Measurements from ENCODE around the gene NPRL2. TPM values are rescaled to one million over a fixed set of nuclear protein-coding genes. Genes with fewer than 3 reads are reported as not detected.

NPRL2 gene
- total and polyA plus RNA-seq, 2 of the 13 experiments (the other 11 are each of a cell fraction or from before 2014, with no cell fraction given), result 30.6 to 51.4 TPM

- no peak for TF ChIP-seq ZNF362 (CRISPR knock-in tag; IDR thresholded peaks at IDR 0.05; ENCODE audit: borderline replicate concordance)
- TF ChIP-seq ZNF24 (IDR thresholded peaks at IDR 0.05), result no peak
- TF ChIP-seq SRSF4 (IDR thresholded peaks at IDR 0.05; ENCODE audit: low read depth, low read length, poor library complexity, severe bottlenecking), result no peak
- TF ChIP-seq NCOR1 (IDR thresholded peaks at IDR 0.05; ENCODE audit: borderline replicate concordance, low read length), result no peak
- TF ChIP-seq ZNF510 (CRISPR knock-in tag; IDR thresholded peaks at IDR 0.05; ENCODE audit: low read depth), result peak; percentile 85
- TF ChIP-seq, protein P1, sequence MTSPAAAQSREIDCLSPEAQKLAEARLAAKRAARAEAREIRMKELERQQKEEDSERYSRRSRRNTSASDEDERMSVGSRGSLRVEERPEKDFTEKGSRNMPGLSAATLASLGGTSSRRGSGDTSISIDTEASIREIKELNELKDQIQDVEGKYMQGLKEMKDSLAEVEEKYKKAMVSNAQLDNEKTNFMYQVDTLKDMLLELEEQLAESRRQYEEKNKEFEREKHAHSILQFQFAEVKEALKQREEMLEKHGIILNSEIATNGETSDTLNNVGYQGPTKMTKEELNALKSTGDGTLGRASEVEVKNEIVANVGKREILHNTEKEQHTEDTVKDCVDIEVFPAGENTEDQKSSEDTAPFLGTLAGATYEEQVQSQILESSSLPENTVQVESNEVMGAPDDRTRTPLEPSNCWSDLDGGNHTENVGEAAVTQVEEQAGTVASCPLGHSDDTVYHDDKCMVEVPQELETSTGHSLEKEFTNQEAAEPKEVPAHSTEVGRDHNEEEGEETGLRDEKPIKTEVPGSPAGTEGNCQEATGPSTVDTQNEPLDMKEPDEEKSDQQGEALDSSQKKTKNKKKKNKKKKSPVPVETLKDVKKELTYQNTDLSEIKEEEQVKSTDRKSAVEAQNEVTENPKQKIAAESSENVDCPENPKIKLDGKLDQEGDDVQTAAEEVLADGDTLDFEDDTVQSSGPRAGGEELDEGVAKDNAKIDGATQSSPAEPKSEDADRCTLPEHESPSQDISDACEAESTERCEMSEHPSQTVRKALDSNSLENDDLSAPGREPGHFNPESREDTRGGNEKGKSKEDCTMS (CRISPR knock-in tag; conservative IDR thresholded peaks at IDR 0.05), result no peak
- TF ChIP-seq CCAR2 (optimal IDR thresholded peaks at IDR 0.05; ENCODE audit: low read depth, low read length), result no peak
- TF ChIP-seq NFKB2 (CRISPR knock-in tag; IDR thresholded peaks at IDR 0.05; ENCODE audit: borderline replicate concordance), result peak; percentile 71; the same call in 1 of the 2 replicates
- peak; percentile 89 for TF ChIP-seq GATAD1 (CRISPR knock-in tag; IDR thresholded peaks at IDR 0.05)
- no peak for TF ChIP-seq ZNF282 (IDR thresholded peaks at IDR 0.05; ENCODE audit: partially characterized antibody)
- peak; percentile 50; the same call in 1 of the 2 replicates for TF ChIP-seq GZF1 (CRISPR knock-in tag; IDR thresholded peaks at IDR 0.05)
- TF ChIP-seq ZNF720 (CRISPR knock-in tag; IDR thresholded peaks at IDR 0.05), result no peak
- TF ChIP-seq ZFP62 (CRISPR knock-in tag; IDR thresholded peaks at IDR 0.05), result no peak
- TF ChIP-seq ZNF7 (CRISPR knock-in tag; IDR thresholded peaks at IDR 0.05), result no peak
- no peak for TF ChIP-seq AHDC1 (CRISPR knock-in tag; IDR thresholded peaks at IDR 0.05; ENCODE audit: borderline replicate concordance)
- TF ChIP-seq ZBTB39 (CRISPR knock-in tag; IDR thresholded peaks at IDR 0.05), result no peak; the same call in 1 of the 2 replicates
- no peak for TF ChIP-seq ONECUT2 (CRISPR knock-in tag; IDR thresholded peaks at IDR 0.05)
- 0 out of 2 replicates have a peak, but pooled peaks have one; percentile 1 for TF ChIP-seq SP2 (CRISPR knock-in tag; IDR thresholded peaks at IDR 0.05)
These were observed 8.6 kb upstream of the NPRL2 start, which contains the start of gene TMEM115 (continued) for GRCh38 chr3:50358911-50359759.

Measured in HepG2 (cell line).